DND-41 (cell line): ENCODE measurements around the gene PSMD2.

Experiments
- EZH2 ChIP-seq: IDR thresholded peaks from 3 replicates; pipeline ENCODE4 v1.6.1; 2012; ENCODE audit warnings: borderline replicate concordance, low read depth, mild to moderate bottlenecking, moderate library complexity, low read length, inconsistent platforms; ENCODE audit not compliant: severe bottlenecking
- TF ChIP-seq, protein P1 (sequence below): IDR thresholded peaks from 2 replicates; pipeline ENCODE4 v1.5.1; 2012; ENCODE audit warnings: borderline replicate concordance, low read length, moderate library complexity, mild to moderate bottlenecking; ENCODE audit not compliant: poor library complexity, severe bottlenecking; ENCODE audit errors: extremely low read depth

GRCh38 chr3:184355261-184356040 is 56.4 kb downstream of the PSMD2 start:
- TF ChIP-seq, protein P1, sequence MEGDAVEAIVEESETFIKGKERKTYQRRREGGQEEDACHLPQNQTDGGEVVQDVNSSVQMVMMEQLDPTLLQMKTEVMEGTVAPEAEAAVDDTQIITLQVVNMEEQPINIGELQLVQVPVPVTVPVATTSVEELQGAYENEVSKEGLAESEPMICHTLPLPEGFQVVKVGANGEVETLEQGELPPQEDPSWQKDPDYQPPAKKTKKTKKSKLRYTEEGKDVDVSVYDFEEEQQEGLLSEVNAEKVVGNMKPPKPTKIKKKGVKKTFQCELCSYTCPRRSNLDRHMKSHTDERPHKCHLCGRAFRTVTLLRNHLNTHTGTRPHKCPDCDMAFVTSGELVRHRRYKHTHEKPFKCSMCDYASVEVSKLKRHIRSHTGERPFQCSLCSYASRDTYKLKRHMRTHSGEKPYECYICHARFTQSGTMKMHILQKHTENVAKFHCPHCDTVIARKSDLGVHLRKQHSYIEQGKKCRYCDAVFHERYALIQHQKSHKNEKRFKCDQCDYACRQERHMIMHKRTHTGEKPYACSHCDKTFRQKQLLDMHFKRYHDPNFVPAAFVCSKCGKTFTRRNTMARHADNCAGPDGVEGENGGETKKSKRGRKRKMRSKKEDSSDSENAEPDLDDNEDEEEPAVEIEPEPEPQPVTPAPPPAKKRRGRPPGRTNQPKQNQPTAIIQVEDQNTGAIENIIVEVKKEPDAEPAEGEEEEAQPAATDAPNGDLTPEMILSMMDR = no peak
- no peak for TF ChIP-seq EZH2
